Mucosa of rectum (tissue), 2 donors: Measurements from ENCODE around the gene SH3BP2.
"Not testable (repeated sequence)": the region's sequence is repeated elsewhere in the genome, so short reads cannot be mapped to it uniquely, and the experiment has no call there.

Experiments used
- H3K27ac ChIP-seq, 2 donors: one replicate each; pipeline ENCODE4 v1.7.0; 2013; ENCODE audit warnings: inconsistent platforms in 2 of 2, low read depth in 2 of 2, low read length in 2 of 2
- H3K27me3 ChIP-seq, 2 donors: one replicate each; pipeline ENCODE4 v1.7.0; 2013; ENCODE audit warnings: low read length in 2 of 2; ENCODE audit not compliant: control insufficient read depth in 2 of 2, insufficient read depth in 2 of 2
- H3K36me3 ChIP-seq, 2 donors: one replicate each; pipeline ENCODE4 v1.7.0; 2013; ENCODE audit warnings: low read length in 2 of 2; ENCODE audit not compliant: control insufficient read depth in 2 of 2, insufficient read depth in 2 of 2
- H3K4me1 ChIP-seq, 2 donors: one replicate each; pipeline ENCODE4 v1.7.0; 2013; ENCODE audit warnings: low read length in 2 of 2, mild to moderate bottlenecking in 1 of 2; ENCODE audit not compliant: control insufficient read depth in 2 of 2, insufficient read depth in 2 of 2
- H3K4me3 ChIP-seq, 2 donors: one replicate each; pipeline ENCODE4 v1.7.0; 2013; ENCODE audit warnings: low read length in 2 of 2
- H3K9ac ChIP-seq, 2 donors: one replicate each; pipeline ENCODE4 v1.7.0; 2013; ENCODE audit warnings: low read length in 2 of 2, low read depth in 1 of 2, mild to moderate bottlenecking in 1 of 2
- H3K9me3 ChIP-seq, 2 donors: one replicate each; pipeline ENCODE4 v1.7.0; 2013; ENCODE audit warnings: low read length in 2 of 2; ENCODE audit not compliant: control insufficient read depth in 2 of 2
- donor health status: healthy.
- donor health status: Normal muscosa, but diverticular disease.

SH3BP2 gene

DNA sequence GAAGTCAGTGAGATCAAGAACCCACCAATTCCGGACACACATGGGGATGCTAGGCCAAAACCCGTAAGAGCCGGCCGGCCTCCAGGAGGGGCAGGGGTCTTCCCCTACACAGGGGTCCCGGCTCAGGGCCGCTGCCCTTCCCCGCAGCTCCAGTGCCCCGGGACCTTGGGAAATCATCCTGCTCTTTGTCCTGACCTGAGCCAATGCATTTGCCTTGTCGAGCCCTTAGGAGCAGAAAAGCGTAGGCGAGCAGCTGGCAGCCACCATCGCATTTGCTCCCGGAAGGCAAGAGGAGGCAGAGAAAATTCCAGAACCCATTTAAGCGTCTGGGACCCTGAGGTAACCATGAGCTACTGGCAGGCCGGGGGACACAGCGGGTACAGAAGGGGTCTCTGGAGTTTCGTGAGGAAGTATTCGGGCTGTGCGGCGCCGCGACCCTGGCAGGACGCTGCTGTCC, 29.3 kb upstream of the SH3BP2 start:
- H3K9ac ChIP-seq = peak overlapping the region in 1 of 2 donors; percentile 72
- H3K27me3 ChIP-seq = no peaks in the 10 kb centered on the region
- peak overlapping the region in 1 of 2 donors; percentile 13 for H3K27ac ChIP-seq
- peaks cover 31 to 45% of the 10 kb centered on the region in 2 donors for H3K4me1 ChIP-seq
- H3K9me3 ChIP-seq = no peaks in the 10 kb centered on the region
- H3K36me3 ChIP-seq = no peaks in the 10 kb centered on the region
- peak overlapping the region; percentile 5 to 66 for H3K4me3 ChIP-seq

DNA sequence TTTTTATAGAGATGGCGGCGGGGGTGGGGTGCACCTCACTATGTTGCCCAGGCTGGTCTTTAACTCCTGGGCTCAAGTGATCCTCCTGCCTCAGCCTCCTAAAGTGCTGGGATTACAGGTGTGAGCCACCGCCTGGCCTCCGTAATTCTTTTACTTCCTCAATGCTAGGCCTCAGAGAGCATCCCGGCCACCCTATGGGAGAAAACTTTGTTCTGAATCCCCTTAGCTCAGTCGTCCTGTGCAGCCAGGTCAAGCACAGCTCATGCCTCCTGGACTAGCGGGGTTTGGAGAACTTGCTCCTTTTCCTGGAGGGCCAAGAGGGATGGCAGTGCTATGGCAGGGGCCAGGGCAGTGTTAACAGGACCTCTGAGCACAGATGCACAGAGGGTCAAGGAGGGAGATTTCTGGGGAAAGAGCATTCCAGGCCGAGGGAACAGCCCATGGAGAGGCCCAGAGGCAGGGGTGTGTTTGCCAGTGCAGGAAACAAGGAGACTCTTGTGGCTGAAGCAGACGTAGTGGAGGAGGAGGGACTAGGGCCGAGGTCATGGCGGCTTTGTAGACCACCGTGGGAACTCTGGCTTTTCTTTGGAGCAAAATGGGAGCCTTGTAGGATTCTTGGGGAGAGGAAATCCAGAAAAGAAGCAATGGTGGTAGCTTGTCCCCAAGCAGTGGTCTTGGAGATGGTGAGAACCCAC, 26.9 kb upstream of the SH3BP2 start:
- no peak overlapping the region for H3K4me3 ChIP-seq
- peaks cover 15 to 24% of the 10 kb centered on the region in 2 donors for H3K4me1 ChIP-seq
- H3K36me3 ChIP-seq = no peaks in the 10 kb centered on the region

DNA sequence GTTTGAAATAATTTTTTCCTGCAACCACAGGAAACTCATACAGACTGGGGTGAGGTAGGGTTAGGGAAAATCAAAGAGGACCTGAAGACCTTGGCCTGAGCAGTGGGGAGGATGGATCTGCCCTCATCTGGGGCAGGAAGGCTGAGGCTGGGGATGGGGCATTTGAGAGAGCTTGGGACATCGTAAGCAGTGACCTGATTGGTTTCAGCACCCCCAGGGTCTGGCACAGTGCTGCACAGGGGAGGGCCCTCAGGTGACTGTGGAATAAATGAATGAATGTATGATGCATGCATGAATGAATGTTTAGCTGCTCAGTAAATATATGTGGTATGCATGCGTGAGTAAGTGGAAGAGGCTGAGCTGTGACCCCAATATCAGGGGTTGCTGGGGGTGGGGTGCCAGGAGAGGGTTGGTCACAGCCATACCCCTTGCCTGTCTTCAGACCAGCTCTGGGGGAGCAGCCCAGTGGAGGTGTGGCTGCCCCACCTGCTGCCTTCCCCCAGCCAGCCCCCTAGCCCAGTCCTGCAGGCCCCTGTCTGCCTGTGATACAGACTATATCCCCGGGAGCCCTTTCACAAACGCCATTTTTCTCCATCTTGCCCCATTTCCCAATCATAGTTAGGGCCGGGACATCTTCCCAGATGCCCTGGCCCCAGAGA, 25.7 kb upstream of the SH3BP2 start:
- Histone ChIP-seq H3K27ac (no peak overlapping the region), H3K9me3 (no peaks in the 10 kb centered on the region), H3K27me3 (no peaks in the 10 kb centered on the region), H3K4me1 (peaks cover 6 to 22% of the 10 kb centered on the region in 2 donors), H3K9ac (no peak overlapping the region), H3K4me3 (no peak overlapping the region), H3K36me3 (no peaks in the 10 kb centered on the region)

More for the DNA sequence above, 26.9 kb upstream of the SH3BP2 start:
- no peak overlapping the region for H3K27ac ChIP-seq
- H3K9ac ChIP-seq = no peak overlapping the region
- H3K27me3 ChIP-seq = no peaks in the 10 kb centered on the region
- no peaks in the 10 kb centered on the region for H3K9me3 ChIP-seq

DNA sequence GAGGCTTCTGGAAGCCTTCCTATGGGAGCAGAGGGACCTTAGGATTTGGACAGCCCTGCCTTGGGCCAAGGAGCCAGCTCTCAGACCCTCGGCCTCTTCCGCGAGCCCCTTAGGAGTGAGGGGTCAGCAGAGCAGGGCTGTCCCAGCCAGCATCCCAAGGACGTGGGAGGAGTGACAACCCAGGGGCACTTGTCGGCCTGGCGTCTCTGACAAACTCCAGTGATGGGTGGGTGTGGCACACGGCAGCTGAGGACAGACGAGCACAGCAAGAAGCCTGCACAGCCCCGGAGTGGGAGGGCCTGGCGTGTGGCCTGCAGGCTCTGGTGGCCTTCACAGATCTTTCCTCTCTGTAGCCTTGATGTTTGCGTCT, 25.2 kb upstream of the SH3BP2 start:
- no peaks in the 10 kb centered on the region for H3K36me3 ChIP-seq
- no peaks in the 10 kb centered on the region for H3K27me3 ChIP-seq
- no peak overlapping the region for H3K9ac ChIP-seq
- no peak overlapping the region for H3K4me3 ChIP-seq
- no peaks in the 10 kb centered on the region for H3K9me3 ChIP-seq
- peaks cover 5 to 18% of the 10 kb centered on the region in 2 donors for H3K4me1 ChIP-seq
- no peak overlapping the region for H3K27ac ChIP-seq

DNA sequence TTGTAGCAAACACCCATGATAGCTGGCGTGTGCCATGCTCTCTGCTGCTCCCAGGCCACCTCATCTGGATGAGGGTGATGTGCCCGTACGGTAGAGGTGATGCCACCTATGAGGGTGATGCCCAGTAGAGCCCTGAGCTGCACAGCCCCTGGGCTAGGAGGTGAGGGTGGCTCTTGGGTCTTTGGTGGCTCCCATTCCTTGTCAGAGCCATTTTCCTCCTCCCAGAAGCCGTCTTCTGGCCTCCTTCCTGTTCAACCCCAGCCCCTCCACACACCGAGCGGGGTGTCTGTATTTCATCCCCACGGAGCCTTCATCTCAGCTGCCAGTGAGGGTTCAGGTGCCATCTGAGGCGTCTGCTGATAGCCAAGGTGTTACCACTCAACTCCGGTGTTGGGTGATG, 24.8 kb upstream of the SH3BP2 start:
- Histone ChIP-seq H3K9me3 (no peaks in the 10 kb centered on the region), H3K4me3 (no peak overlapping the region), H3K36me3 (no peaks in the 10 kb centered on the region), H3K27me3 (no peaks in the 10 kb centered on the region), H3K27ac (no peak overlapping the region), H3K4me1 (peaks cover 5 to 18% of the 10 kb centered on the region in 2 donors), H3K9ac (no peak overlapping the region)

DNA sequence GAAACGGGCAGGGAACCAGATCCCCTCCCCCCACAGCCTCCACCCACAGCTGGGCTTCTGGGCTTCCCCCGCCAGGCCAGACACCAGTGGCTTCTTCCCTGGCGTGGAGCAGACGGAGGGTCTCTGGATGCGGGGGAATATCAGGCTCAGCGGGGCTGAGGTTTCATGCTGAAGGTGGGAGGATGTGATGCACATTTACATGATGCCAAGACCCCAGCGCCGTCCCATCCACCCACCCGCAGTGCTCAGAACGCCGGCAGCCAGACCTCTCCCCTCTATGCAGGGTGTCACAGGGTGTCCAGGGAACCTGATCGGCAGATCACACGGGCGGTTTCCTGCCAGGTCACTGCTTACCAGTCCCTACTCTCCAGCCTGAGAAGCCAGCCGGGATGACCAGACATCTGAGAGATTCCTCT, 24.0 kb upstream of the SH3BP2 start:
- peaks cover 3 to 13% of the 10 kb centered on the region in 2 donors for H3K4me1 ChIP-seq
- no peak overlapping the region for H3K9ac ChIP-seq
- H3K27me3 ChIP-seq = no peaks in the 10 kb centered on the region
- no peak overlapping the region for H3K27ac ChIP-seq
- no peaks in the 10 kb centered on the region for H3K9me3 ChIP-seq
- H3K4me3 ChIP-seq = no peak overlapping the region
- H3K36me3 ChIP-seq = no peaks in the 10 kb centered on the region

DNA sequence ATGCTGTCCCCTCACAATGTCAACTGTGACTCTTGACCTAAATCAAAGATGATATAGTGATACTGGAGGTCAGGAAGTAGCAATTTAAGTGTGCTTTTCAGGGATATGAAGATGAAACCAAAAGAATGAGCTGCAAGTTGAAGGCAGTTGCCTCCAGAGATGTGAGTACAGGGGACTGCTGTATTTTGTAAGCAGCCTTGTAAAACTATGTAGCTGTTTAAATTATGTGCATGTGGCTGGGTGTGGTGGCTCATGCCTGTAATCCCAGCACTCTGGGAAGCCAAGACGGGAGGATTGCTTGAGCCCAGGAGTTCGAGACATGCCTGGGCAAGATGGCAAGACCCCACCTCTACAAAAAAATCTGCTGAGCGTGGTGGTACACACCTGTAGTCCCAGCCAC, 21.6 kb upstream of the SH3BP2 start:
- Histone ChIP-seq H3K27me3 (no peaks in the 10 kb centered on the region), H3K9me3 (no peaks in the 10 kb centered on the region), H3K9ac (peak overlapping the region in 1 of 2 donors; percentile 20), H3K36me3 (no peaks in the 10 kb centered on the region), H3K27ac (peak overlapping the region in 1 of 2 donors; percentile 46), H3K4me3 (no peak overlapping the region), H3K4me1 (peaks cover 0 to 8% of the 10 kb centered on the region in 2 donors)

DNA sequence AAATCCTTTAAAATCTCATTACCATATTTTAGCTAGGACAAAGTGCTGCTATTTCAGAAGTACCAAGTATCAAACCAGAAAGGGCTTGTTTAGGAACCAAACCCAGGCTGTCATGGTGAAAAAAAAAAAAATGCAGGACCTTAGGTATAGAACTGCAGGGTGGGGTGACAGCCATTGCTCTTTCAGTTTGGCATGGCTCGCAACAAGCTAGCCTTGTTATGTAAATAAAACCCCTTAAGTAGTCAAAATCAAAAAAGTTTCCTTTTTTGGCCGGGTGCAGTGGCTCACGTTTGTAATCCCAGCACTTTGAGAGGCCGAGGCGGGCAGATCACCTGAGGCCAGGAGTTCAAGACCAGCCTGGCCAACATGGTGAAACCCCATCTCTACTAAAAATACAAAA, 12.2 kb upstream of the SH3BP2 start:
- not testable (repeated sequence) for H3K36me3 ChIP-seq, H3K27ac ChIP-seq, H3K4me3 ChIP-seq, H3K9ac ChIP-seq, H3K27me3 ChIP-seq, H3K9me3 ChIP-seq, H3K4me1 ChIP-seq

DNA sequence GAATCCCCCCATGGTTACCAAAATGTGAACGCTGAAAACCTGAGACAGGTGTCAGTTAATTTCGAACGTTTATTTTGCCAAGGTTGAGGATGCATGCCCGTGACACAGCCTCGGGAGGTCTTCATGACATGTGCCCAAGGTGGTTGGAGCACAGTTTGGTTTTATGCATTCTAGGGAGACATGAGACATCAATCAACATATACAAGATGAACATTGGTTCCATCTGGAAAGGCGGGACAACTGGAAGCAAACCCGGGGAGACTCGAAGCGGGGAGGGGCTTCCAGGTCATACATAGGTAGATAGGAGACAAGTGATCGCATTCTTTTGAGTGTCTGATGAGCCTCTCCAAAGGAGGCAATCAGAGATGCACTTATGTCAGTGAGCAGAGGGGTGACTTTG, 11.0 kb upstream of the SH3BP2 start:
- H3K4me1 ChIP-seq = peaks cover 0 to 4% of the 10 kb centered on the region in 2 donors
- H3K4me3 ChIP-seq = no peak overlapping the region
- no peak overlapping the region for H3K9ac ChIP-seq
- H3K27ac ChIP-seq = no peak overlapping the region
- H3K9me3 ChIP-seq = no peaks in the 10 kb centered on the region
- no peaks in the 10 kb centered on the region for H3K27me3 ChIP-seq
- no peaks in the 10 kb centered on the region for H3K36me3 ChIP-seq

DNA sequence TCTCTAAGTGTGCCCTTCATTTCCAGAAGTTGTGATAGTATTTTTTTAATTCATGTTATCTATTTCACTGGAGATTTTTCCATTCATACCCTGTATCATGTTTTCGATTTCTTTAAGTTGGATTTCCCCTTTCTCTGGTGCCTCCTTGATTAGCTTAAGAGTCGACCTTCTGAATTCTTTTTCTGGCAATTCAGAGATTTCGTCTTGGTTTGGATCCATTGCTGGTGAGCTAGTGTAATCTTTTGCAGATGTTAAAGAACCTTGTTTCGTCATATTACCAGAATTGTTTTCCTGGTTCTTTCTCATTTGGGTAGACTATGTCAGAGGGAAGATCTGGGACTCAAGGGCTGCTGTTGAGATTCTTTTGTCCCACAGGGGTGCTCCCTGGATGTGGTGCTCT, 9.1 kb upstream of the SH3BP2 start:
- Histone ChIP-seq H3K4me3 (no peak overlapping the region), H3K4me1 (peaks cover 10 to 17% of the 10 kb centered on the region in 2 donors), H3K27me3 (no peaks in the 10 kb centered on the region), H3K36me3 (no peaks in the 10 kb centered on the region), H3K27ac (no peak overlapping the region), H3K9ac (no peak overlapping the region), H3K9me3 (no peaks in the 10 kb centered on the region)
